Measurements from ENCODE around the gene TTC28. TPM values are rescaled to one million over a fixed set of nuclear protein-coding genes. Genes with fewer than 3 reads are reported as not detected.

TTC28 gene
- total RNA-seq, 2 experiments from 2014 or later = 1.2 to 3.6 TPM

Small RNAs within 50 kb of the gene (microRNA-seq; reads per million reads assigned to microRNA genes)
- not detected for gene MIR5739

Other genes starting within 250 kb of the TTC28 start
- gene CHEK2, start 62.0 kb upstream of the TTC28 start, total RNA-seq = 10 to 100 TPM; 31.6 to 49.0 TPM
- gene HSCB, start 62.2 kb upstream of the TTC28 start, total RNA-seq = 10 to 100 TPM; 17.6 to 19.2 TPM
- gene CCDC117, start 92.9 kb upstream of the TTC28 start, total RNA-seq = 10 to 100 TPM; 35.5 to 42.4 TPM
- 100 to 1,000 TPM; 139 to 141 TPM for gene XBP1, start 120.7 kb upstream of the TTC28 start, total RNA-seq
- gene ZNRF3, start 203.7 kb upstream of the TTC28 start, total RNA-seq = under 1 TPM; 0.26 to 0.79 TPM

Data from activated CD8-positive, alpha-beta memory T cell treated with anti-CD3 and anti-CD28 coated beads, Interleukin-2, amount 10 ng/mL, durations not matched to agents 7 days and 5 days (primary cell).